ENCODE data around the gene GRM5.

DNA sequence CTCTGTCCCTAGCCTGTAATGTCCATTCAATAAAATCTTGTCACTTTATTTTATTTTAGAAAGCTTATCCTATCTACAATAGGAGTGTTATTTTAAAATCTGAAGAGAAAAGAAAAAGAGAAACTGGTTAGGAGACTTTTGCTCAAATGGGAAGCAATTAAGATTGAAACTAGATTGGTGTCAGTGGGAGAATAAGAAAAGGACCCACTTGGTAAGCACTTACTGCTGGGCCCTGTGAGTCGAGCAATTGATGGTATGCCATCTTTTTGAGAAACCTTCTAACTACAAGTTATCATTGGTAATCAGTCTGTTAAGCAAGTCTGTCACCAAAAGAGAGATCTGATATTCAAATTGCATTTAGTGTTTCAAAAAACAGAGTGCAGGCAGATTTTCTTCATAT, 258.4 kb downstream of the GRM5 start:
- TF ChIP-seq POLR2A (IDR thresholded peaks at IDR 0.05), result no peak
- TF ChIP-seq, protein P1, sequence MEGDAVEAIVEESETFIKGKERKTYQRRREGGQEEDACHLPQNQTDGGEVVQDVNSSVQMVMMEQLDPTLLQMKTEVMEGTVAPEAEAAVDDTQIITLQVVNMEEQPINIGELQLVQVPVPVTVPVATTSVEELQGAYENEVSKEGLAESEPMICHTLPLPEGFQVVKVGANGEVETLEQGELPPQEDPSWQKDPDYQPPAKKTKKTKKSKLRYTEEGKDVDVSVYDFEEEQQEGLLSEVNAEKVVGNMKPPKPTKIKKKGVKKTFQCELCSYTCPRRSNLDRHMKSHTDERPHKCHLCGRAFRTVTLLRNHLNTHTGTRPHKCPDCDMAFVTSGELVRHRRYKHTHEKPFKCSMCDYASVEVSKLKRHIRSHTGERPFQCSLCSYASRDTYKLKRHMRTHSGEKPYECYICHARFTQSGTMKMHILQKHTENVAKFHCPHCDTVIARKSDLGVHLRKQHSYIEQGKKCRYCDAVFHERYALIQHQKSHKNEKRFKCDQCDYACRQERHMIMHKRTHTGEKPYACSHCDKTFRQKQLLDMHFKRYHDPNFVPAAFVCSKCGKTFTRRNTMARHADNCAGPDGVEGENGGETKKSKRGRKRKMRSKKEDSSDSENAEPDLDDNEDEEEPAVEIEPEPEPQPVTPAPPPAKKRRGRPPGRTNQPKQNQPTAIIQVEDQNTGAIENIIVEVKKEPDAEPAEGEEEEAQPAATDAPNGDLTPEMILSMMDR (IDR thresholded peaks at IDR 0.05), result no peak

All from esophagus squamous epithelium (tissue), 4 donors.